Measurements from ENCODE around the gene GLIS1. TPM values are rescaled to one million over a fixed set of nuclear protein-coding genes. Genes with fewer than 3 reads are reported as not detected.
"Not testable (repeated sequence)": the region's sequence is repeated elsewhere in the genome, so short reads cannot be mapped to it uniquely, and the experiment has no call there.

Gene GLIS1
- total RNA-seq, 1 donor from 2014 or later = 2.5 TPM

- no peak for DNase-seq (ENCODE audit: low read depth)
- no peak for TF ChIP-seq CTCF (conservative IDR thresholded peaks at IDR 0.05; ENCODE audit: low read depth, low read length)
- H3K4me3 ChIP-seq (ENCODE audit: low read depth, low read length) = no peak overlapping the region
These were observed 178.9 kb downstream of the GLIS1 start for GRCh38 chr1:53559854-53560580.

GRCh38 chr1:53559391-53559815 lies 179.6 kb downstream of the GLIS1 start:
- no peak for TF ChIP-seq CTCF (conservative IDR thresholded peaks at IDR 0.05; ENCODE audit: low read depth, low read length)
- no peak overlapping the region for H3K4me3 ChIP-seq (ENCODE audit: low read depth, low read length)
- no peak for DNase-seq (ENCODE audit: low read depth)

GRCh38 chr1:53558739-53559315 lies 180.1 kb downstream of the GLIS1 start:
- DNase-seq (ENCODE audit: low read depth) = no peak
- no peak for TF ChIP-seq CTCF (conservative IDR thresholded peaks at IDR 0.05; ENCODE audit: low read depth, low read length)
- no peak overlapping the region for H3K4me3 ChIP-seq (ENCODE audit: low read depth, low read length)

GRCh38 chr1:53557830-53558738 lies 180.9 kb downstream of the GLIS1 start:
- TF ChIP-seq CTCF (conservative IDR thresholded peaks at IDR 0.05; ENCODE audit: low read depth, low read length) = no peak
- H3K4me3 ChIP-seq (ENCODE audit: low read depth, low read length) = no peak overlapping the region
- no peak for DNase-seq (ENCODE audit: low read depth)

GRCh38 chr1:53557369-53557768 lies 181.6 kb downstream of the GLIS1 start:
- no peak overlapping the region for H3K4me3 ChIP-seq (ENCODE audit: low read depth, low read length)
- no peak for DNase-seq (ENCODE audit: low read depth)
- TF ChIP-seq CTCF (conservative IDR thresholded peaks at IDR 0.05; ENCODE audit: low read depth, low read length) = no peak

- no peak overlapping the region for H3K4me3 ChIP-seq (ENCODE audit: low read depth, low read length)
- no peak for DNase-seq (ENCODE audit: low read depth)
- TF ChIP-seq CTCF (conservative IDR thresholded peaks at IDR 0.05; ENCODE audit: low read depth, low read length) = no peak
These were observed 182.2 kb downstream of the GLIS1 start for GRCh38 chr1:53556657-53557227.

GRCh38 chr1:53555620-53556326 lies 183.2 kb downstream of the GLIS1 start:
- not testable (repeated sequence) for H3K4me3 ChIP-seq (ENCODE audit: low read depth, low read length); DNase-seq (ENCODE audit: low read depth)
